GM12874 (cell line): Measurements from ENCODE around the gene ZBTB7C.

Experiments used
- CTCF ChIP-seq: IDR thresholded peaks from 2 replicates; pipeline ENCODE4 v1.5.1; 2011; ENCODE audit warnings: low read depth, mild to moderate bottlenecking, control low read depth, low read length, moderate library complexity; ENCODE audit not compliant: insufficient read depth

Gene ZBTB7C

GRCh38 chr18:48252525-48252924 is 156.7 kb downstream of the ZBTB7C start:
- TF ChIP-seq CTCF, result no peak

- no peak for TF ChIP-seq CTCF
Observed at GRCh38 chr18:48250918-48251317, 158.3 kb downstream of the ZBTB7C start.

- no peak for TF ChIP-seq CTCF
Observed at GRCh38 chr18:48250362-48250907, 158.7 kb downstream of the ZBTB7C start.

- TF ChIP-seq CTCF, result no peak
Observed at GRCh38 chr18:48249854-48250253, 159.3 kb downstream of the ZBTB7C start.

GRCh38 chr18:48244530-48244929 is 164.7 kb downstream of the ZBTB7C start:
- no peak for TF ChIP-seq CTCF

- TF ChIP-seq CTCF, result no peak
Observed at GRCh38 chr18:48238636-48239035, 170.5 kb downstream of the ZBTB7C start.

- no peak for TF ChIP-seq CTCF
Observed at GRCh38 chr18:48238206-48238605, 171.0 kb downstream of the ZBTB7C start.
